SK-N-MC (cell line): ENCODE results near the gene SRCAP.

ENCODE experiments used
- DNase-seq: peaks from one replicate; pipeline ENCODE4 v3.0.0-alpha.2; 2011; ENCODE audit warnings: low read depth, low spot score
- H3K27ac ChIP-seq: fragments of 200-600 bp; sonication (generic); 2 replicates; pipeline ENCODE4 v1.5.1; 2016; ENCODE audit warnings: mixed run types
- H3K36me3 ChIP-seq: fragments of 200-600 bp; sonication (generic); 2 replicates; pipeline ENCODE4 v1.6.1; 2017; ENCODE audit warnings: antibody characterized with exemption, low read length, mixed read lengths; ENCODE audit not compliant: insufficient read depth
- H3K4me3 ChIP-seq: fragments of 200-600 bp; sonication (generic); 2 replicates; pipeline ENCODE4 v1.5.1; 2016
- H3K9ac ChIP-seq: fragments of 200-600 bp; sonication (generic); 2 replicates; pipeline ENCODE4 v1.8.0; 2017; ENCODE audit warnings: mixed run types, mixed read lengths; ENCODE audit not compliant: insufficient read length
- H3K9me3 ChIP-seq: fragments of 200-600 bp; sonication (generic); 2 replicates; pipeline ENCODE4 v1.6.1; 2017; ENCODE audit warnings: low read depth, mild to moderate bottlenecking, antibody characterized with exemption, low read length, moderate library complexity, mixed read lengths
- EZH2 ChIP-seq: fragments of 200-600 bp; sonication (generic); IDR thresholded peaks from one replicate; pipeline ENCODE4 v1.6.1; 2017; ENCODE audit warnings: antibody characterized with exemption
- FOXP2 ChIP-seq: optimal IDR thresholded peaks from 2 replicates; pipeline ENCODE3; 2011; ENCODE audit warnings: mild to moderate bottlenecking, moderate library complexity; ENCODE audit not compliant: insufficient read depth; ENCODE audit errors: extremely low read length, control extremely low read depth
- POLR2AphosphoS5 ChIP-seq: IDR thresholded peaks from 2 replicates; pipeline ENCODE4 v1.6.1; 2012; ENCODE audit warnings: mild to moderate bottlenecking, low read depth, low read length, borderline replicate concordance

Gene SRCAP

DNA sequence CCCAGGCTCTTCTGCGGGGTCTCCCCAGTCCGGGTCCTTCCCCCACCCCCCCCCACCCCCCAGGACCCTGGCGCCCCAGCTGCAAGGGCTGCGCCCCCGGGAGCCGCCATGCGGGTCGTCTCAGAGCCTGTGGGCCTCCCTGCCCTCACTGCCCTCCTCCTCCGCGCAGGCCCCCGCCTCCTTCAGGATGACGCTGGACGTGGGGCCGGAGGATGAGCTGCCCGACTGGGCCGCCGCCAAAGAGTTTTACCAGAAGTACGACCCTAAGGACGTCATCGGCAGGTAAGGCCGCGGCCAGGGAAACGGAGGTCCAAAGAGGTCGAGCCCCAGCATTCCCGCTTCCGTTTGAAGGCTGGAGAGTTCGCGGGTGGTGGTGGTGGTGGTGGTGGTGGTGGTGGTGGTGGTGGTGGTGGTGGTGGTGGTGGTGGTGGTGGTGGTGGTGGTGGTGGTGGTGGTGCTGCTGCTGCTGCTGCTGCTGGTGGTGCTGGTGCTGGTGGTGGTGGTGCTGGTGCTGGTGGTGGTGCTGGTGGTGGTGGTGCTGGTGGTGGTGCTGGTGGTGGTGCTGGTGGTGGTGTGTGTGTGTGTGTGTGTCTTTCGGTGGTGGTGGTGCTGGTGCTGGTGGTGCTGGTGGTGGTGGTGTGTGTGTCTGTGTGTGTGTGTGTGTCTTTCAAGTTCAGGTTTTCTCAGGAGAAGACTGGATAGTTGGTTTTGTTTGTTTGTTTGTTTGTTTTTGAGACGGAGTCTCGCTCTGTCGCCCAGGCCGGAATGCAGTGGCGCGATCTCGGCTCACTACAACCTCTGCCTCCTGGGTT, 49.9 kb downstream of the SRCAP start:
- DNase-seq: no peak
- Histone ChIP-seq H3K9me3 (no peaks in the 10 kb centered on the region), H3K36me3 (peaks cover 18% of the 10 kb centered on the region; the same call in 1 of the 2 replicates), H3K4me3 (peak overlapping the region; percentile 86), H3K9ac (peak overlapping the region; percentile 77), H3K27ac (no peak overlapping the region)
- no peak for TF ChIP-seq EZH2
- no peak for TF ChIP-seq POLR2AphosphoS5
- no peak for TF ChIP-seq FOXP2

DNA sequence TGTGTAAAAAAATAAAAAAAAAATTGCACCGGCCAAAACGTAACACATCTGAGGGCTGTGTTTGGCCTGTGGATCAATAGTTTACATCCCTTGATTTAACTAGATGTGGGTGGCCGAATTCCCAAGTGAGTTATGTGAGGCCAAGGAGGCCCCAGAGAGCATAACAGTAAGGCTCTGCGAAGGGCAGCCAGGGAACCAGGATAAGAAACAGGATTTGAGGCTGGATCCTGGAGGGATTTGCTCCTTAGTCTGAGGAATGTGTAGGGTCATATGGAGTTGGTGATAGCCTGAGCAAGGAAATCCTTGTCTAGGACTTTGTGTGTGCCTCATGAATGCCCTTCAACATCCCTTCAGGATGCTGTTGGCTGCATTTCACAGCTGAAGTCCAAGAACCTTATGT, 51.2 kb downstream of the SRCAP start:
- no peak for TF ChIP-seq POLR2AphosphoS5
- TF ChIP-seq EZH2: no peak
- no peak for TF ChIP-seq FOXP2
- Histone ChIP-seq H3K9ac (no peak overlapping the region), H3K9me3 (no peaks in the 10 kb centered on the region), H3K36me3 (peaks cover 19% of the 10 kb centered on the region; the same call in 1 of the 2 replicates), H3K27ac (no peak overlapping the region), H3K4me3 (no peak overlapping the region)
- no peak for DNase-seq

DNA sequence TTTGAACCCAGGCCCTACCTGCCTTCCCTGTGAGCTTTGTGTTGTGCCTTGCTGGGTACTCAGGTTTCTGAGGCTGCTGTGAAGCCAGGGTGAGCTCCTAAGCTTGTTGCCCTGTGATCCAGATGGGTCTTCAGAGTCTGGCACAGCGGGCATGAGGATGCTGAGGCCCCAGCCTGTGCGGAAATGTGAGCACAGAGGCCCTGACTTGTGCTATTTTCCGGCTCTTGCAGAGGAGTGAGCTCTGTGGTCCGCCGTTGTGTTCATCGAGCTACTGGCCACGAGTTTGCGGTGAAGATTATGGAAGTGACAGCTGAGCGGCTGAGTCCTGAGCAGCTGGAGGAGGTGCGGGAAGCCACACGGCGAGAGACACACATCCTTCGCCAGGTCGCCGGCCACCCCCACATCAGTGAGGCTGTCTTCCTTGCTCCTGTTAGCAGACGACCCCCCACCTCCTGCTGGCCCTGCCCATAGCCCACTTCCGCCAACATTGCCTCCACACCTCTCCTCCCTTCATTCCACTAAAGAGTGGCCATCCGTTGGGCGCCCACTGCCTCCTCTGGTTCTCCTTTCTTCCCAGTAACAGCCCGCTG, 52.0 kb downstream of the SRCAP start:
- Histone ChIP-seq H3K36me3 (peaks cover 19% of the 10 kb centered on the region; the same call in 1 of the 2 replicates), H3K9ac (no peak overlapping the region), H3K9me3 (no peaks in the 10 kb centered on the region), H3K27ac (no peak overlapping the region), H3K4me3 (no peak overlapping the region)
- DNase-seq: no peak
- TF ChIP-seq EZH2: no peak
- TF ChIP-seq POLR2AphosphoS5: no peak
- TF ChIP-seq FOXP2: no peak

DNA sequence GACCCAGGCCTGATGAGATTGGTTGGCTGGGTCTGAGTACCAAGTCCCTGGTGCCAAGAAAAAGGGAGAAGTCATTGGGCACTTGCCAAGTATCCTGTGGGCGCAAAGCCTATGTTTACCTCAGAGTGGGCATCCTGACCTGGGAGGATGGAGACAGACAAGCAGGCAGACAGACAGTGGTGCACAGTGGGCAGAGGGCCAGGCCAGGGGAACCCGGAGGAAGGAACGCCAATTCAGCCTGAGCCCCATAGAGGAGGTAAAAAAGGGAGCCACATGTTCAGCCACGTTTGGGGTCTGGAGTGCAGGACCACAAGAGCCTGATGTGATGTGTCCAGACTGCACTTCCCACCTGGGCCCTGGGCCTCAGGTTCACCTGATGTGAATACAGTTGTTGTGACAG, 54.6 kb downstream of the SRCAP start:
- no peak overlapping the region for H3K4me3 ChIP-seq
- no peak for DNase-seq
- H3K9me3 ChIP-seq: no peaks in the 10 kb centered on the region
- TF ChIP-seq POLR2AphosphoS5 (no peak), EZH2 (no peak), FOXP2 (no peak)
- H3K36me3 ChIP-seq: peaks cover 19% of the 10 kb centered on the region; the same call in 1 of the 2 replicates
- H3K27ac ChIP-seq: no peak overlapping the region
- H3K9ac ChIP-seq: no peak overlapping the region

DNA sequence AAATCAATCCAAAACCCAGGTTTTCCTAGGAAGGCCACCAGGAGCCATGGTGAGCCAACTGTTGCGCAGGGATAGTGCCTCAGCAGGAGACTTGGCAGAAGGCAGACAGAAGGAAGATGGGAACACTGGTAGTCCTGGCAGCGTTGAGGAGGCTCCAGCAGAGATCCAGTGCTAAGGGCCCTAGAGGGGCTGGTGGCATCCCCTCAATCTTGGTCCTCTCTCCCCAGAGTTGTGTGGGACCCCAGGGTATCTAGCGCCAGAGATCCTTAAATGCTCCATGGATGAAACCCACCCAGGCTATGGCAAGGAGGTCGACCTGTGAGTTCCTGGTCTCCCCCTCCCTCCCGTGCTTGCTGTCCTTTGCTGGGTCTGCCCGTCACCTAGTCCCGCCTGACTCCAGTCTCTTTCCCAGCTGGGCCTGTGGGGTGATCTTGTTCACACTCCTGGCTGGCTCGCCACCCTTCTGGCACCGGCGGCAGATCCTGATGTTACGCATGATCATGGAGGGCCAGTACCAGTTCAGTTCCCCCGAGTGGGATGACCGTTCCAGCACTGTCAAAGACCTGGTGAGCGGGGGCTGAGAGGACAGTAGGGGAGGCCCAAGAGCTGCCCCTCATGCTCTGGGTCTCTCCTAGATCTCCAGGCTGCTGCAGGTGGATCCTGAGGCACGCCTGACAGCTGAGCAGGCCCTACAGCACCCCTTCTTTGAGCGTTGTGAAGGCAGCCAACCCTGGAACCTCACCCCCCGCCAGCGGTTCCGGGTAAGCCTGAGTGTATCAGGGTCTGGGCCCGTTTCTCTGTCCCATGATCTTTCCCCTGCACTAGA, 57.2 kb downstream of the SRCAP start:
- TF ChIP-seq POLR2AphosphoS5: no peak
- TF ChIP-seq FOXP2: no peak
- TF ChIP-seq EZH2: no peak
- Histone ChIP-seq H3K4me3 (no peak overlapping the region), H3K9ac (no peak overlapping the region), H3K27ac (no peak overlapping the region), H3K36me3 (peaks cover 15% of the 10 kb centered on the region; the same call in 1 of the 2 replicates), H3K9me3 (no peaks in the 10 kb centered on the region)
- DNase-seq: no peak

DNA sequence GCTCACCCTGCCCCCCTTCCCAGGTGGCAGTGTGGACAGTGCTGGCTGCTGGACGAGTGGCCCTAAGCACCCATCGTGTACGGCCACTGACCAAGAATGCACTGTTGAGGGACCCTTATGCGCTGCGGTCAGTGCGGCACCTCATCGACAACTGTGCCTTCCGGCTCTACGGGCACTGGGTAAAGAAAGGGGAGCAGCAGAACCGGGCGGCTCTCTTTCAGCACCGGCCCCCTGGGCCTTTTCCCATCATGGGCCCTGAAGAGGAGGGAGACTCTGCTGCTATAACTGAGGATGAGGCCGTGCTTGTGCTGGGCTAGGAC, 57.8 kb downstream of the SRCAP start:
- TF ChIP-seq POLR2AphosphoS5 (no peak; the same call in 1 of the 2 replicates), EZH2 (no peak), FOXP2 (no peak)
- H3K4me3 ChIP-seq: no peak overlapping the region
- peaks cover 10% of the 10 kb centered on the region; the same call in 1 of the 2 replicates for H3K36me3 ChIP-seq
- no peak for DNase-seq
- H3K27ac ChIP-seq: no peak overlapping the region
- no peak overlapping the region for H3K9ac ChIP-seq
- H3K9me3 ChIP-seq: no peaks in the 10 kb centered on the region

DNA sequence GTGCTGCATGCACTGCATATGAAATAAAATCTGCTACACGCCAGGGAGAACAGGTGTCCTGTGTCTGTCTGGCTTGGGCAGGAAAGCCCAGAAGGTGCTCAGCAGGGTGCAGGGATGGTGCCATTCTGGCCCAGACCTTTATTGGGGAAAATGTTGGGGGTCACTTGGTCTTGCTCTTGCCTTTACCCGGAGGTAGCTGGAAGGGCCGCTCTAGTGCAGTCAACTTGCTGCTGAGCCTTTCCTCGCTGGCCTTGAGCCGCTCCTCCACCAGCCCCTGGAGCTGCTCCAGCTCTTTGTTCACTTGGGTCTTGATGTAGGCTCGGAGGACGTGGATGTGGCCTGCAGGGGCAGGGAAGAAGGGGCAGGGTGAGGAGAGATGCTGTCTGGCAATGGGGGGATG, 58.3 kb downstream of the SRCAP start:
- H3K36me3 ChIP-seq: peaks cover 10% of the 10 kb centered on the region; the same call in 1 of the 2 replicates
- H3K4me3 ChIP-seq: no peak overlapping the region
- DNase-seq: no peak
- H3K27ac ChIP-seq: no peak overlapping the region
- no peaks in the 10 kb centered on the region for H3K9me3 ChIP-seq
- H3K9ac ChIP-seq: no peak overlapping the region
- TF ChIP-seq POLR2AphosphoS5 (no peak), EZH2 (no peak), FOXP2 (no peak)

DNA sequence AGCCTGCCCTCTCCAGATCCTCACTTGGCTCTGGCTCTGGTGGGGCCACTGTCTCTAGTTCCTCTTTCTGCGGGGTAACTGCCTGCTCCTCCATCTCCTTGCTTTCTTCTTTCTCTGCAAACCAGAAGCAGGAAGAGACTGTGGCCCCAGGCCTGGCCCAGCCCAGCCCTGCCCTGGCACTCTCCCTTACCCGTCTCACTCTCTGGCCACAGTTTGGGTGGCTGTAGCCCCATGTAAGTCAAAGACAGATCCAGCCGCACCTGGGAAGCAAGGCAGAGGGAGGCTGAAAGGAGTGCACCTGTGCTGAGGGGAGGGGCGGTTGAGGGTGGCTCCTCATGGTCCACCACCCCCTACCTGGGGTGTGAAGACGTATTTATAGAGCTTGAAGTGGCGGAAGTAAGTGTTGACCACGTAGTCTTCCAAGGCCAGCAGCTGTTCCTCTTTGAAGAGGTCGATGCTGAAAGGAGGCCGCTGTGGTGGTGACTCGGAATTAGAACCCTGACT, 60.1 kb downstream of the SRCAP start:
- no peak overlapping the region for H3K27ac ChIP-seq
- H3K36me3 ChIP-seq: peaks cover 15% of the 10 kb centered on the region
- DNase-seq: no peak

More for the DNA sequence above, 60.1 kb downstream of the SRCAP start:
- Histone ChIP-seq H3K9ac (no peak overlapping the region), H3K4me3 (no peak overlapping the region), H3K9me3 (no peaks in the 10 kb centered on the region)
- TF ChIP-seq EZH2 (no peak), FOXP2 (no peak), POLR2AphosphoS5 (no peak)
